HG02678 (cell line): Measurements from ENCODE around the gene GALK2.
"Not testable (repeated sequence)": the region's sequence is repeated elsewhere in the genome, so short reads cannot be mapped to it uniquely, and the experiment has no call there.

Source experiments
- ATAC-seq: cut with Tn5 transposase; IDR thresholded peaks from one replicate; pipeline ENCODE4 v1.9.1; 2021; ENCODE audit warnings: mild to moderate bottlenecking, moderate library complexity; ENCODE audit not compliant: unreplicated experiment

The GALK2 gene

GRCh38 chr15:49163678-49164077 is 6.4 kb upstream of the GALK2 start:
- no peak for ATAC-seq

DNA sequence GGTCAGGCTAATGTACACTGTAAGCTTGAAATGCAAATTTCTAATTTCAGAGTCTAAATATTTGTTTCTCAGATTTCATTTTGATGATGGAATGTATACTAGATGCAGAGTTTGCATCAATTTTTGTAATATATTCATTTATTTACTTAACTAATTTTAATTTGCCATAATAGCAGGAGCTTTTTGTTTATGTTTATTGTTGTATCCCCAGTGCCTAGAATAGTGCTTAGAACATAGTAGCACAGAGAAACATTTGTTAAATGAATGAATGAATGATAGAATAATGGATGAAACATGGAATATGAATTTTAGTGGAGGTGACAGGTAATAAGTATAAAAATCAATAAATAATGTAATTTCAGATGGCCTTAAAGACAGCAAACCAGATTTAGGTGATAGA is 5.2 kb upstream of the GALK2 start:
- no peak for ATAC-seq

- no peak for ATAC-seq
These were observed 2.0 kb upstream of the GALK2 start for GRCh38 chr15:49168016-49168415.

DNA sequence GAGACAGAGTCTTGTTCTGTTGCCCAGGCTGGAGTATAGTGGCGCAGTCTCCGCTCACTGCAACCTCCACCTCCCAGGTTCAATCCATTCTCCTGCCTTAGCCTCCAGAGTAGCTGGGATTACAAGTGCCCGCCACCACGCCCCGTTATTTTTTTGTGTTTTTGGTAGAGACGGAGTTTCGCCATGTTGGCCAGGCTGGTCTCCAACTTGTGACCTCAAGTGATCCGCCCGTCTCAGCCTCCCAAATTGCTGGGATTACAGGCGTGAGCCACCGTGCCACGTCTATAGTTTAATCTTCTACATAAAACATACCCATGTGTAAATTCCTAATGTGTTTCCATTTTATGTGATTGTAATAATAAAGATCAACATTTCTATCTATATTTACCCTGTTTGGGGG is 1.7 kb downstream of the GALK2 start:
- ATAC-seq: no peak

DNA sequence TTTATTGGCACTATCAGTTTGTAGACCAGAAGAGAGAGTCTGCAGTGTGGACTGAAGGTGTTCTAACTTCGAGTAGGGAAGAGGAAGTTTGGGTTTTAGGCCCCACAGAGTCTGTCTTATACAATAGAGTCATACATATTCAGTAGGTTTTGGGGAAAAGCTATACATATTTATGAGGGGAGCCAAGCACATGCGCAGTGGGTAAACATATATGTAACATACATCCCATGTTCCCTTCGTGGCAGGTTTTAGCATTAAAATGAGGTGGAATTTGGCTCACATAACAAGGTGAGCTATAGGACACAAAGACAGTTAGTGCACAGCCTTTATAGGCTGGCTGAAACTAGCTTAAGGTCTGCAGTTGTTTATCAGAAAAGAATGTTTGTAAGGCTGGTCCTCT is 4.9 kb downstream of the GALK2 start:
- ATAC-seq: no peak

GRCh38 chr15:49175582-49176397 is 5.7 kb downstream of the GALK2 start:
- ATAC-seq: not testable (repeated sequence)

DNA sequence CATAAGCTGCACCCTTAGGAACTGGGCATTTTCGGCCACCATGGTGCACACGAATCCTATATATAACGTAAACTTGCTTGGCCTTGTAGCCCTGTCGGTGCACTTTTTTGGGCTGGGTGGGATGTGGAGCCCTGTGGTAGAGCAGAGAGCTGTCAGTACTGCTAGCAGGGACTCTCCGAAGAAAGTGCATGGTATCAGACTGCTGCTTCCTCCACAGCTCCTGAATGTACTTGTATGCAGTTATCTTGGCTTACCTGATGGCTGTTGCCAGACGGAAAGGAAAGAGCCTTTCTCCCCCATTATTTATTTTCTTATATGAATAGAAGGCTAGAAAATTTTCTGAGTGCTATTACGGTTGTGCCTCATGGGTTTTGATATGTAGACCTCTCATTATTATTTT is 8.4 kb downstream of the GALK2 start:
- ATAC-seq: no peak

DNA sequence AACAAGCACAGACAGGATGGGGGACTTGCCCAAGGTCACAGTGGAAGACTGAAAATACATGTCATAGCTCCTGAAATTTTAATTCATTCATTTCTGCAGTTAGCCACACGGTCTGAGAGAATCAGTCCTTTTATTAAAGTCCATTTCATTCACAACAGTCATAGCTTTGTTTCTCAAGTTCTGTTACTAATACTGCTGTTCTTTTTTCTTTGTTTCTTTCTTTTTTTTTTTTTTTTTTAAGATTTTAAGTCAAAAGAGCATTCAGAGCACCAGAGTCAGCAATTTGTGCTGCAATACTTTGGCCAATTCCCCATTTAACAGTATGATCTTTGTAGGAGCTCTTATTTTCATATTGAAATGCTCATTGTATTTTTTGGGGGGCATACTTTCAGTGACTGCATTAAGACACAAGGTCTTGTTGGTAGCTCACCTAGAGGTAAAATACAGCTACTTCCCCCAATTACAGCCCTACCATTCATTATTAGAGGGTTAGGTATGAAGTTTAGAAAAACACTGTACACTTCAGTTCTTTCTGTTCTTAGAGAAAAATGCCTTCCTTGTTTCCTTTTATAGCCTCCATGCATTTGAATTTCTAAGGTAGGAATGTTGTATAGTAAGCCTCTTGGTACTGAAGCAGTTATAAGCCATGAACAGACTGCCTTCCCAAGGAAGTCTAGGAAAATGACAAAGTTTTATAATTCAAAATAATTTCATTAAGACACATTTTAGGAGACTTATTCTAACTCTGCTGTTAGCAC is 9.6 kb downstream of the GALK2 start:
- no peak for ATAC-seq

GRCh38 chr15:49182128-49182527 is 12.1 kb downstream of the GALK2 start:
- no peak for ATAC-seq

DNA sequence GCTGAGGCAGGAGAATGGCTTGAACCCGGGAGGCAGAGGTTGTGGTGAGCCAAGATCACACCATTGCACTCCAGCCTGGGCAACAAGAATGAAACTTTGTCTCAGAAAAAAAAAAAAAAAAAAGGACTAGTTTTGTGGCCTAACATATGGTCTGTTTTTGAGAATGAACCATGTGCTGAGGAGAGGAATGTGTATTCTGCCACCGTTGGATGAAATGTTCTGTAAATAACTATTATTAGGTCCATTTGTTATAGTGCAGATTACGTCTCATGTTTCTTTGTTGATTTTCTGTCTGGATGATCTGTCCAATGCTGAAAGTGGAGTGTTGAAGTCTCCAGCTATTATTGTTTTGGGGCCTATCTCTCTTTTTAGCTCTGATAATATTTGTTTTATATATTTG is 13.7 kb downstream of the GALK2 start:
- ATAC-seq: not testable (repeated sequence)

- ATAC-seq: peak; percentile 85
These were observed 15.4 kb downstream of the GALK2 start for GRCh38 chr15:49185473-49185872.

- no peak for ATAC-seq
These were observed 17.6 kb downstream of the GALK2 start for GRCh38 chr15:49187549-49188245.

- no peak for ATAC-seq
These were observed 18.9 kb downstream of the GALK2 start for GRCh38 chr15:49188933-49189332.

DNA sequence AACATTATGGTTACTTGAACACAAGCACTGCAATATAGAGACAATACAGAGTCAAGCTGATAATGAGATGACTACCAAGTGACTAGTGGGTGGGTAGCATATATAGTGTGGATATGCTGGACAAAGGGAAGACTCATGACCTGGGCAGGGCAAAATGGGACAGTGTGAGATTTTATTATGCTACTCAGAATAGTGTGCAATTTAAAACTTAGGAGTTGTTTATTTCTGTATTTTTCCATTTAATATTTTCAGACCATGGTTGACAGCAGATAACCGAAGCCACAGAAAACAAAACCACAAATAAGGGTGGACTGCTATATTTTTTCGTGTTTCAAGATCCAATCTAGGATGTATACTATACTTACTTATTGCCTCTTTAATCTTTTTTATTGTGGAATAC is 19.6 kb downstream of the GALK2 start:
- ATAC-seq: no peak

DNA sequence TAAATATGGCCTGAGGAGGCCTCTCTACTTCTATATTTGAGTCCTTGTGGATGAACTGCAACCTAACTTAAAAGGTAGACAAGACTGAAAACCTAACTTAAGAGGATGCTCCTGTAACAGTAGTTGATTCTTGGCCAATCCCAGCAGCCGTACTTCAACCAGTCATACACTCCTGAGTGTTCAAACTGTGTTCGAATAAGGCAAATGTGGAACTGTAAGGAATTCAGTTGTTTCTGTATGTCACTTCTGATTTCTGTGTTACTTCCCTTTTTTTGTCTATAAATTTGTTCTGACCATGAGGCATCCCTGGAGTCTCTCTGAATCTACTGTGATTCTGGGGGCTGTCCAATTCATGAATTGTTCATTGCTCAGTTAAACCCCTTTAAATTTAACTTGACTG is 20.5 kb downstream of the GALK2 start:
- ATAC-seq: no peak

- no peak for ATAC-seq
These were observed 21.8 kb downstream of the GALK2 start for GRCh38 chr15:49191892-49192291.

DNA sequence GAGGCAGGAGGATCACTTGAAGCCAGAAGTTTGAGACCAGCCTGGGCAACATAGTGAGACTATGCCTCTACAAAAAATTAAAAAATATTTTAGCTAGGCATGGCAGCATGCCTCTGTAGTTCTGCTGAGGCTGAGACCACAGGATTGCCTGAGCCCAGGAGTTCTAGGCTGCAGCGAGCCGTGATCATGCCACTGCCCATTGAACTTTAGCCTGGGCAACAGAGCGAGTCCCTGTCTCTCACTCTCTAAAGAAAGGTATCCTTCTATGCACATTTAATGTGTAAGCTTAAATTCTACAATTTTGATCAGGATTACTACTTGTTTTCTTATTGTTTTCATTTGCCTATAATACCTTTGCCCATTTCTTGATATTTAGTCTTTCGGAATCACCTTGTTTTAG is 26.8 kb downstream of the GALK2 start:
- ATAC-seq: no peak

DNA sequence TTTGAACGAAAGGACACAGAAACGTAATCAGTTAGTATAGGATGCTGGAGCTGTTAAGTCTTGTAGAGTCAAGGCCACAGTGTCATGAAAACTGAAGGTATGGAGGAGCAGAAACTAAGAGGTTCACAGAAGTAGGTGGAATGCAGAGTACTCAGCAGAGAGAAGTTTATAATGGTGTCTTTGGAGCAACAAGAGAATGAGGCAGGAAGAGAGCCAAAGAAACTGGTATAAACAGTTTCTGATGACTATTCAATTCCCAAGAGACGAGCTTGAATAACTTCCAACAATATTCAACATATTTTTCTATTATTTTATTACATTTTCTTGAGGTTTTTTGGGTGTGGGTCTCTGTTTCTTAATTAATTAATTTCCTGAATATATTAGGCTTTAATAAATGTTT is 29.6 kb downstream of the GALK2 start:
- ATAC-seq: no peak

- no peak for ATAC-seq
These were observed 30.3 kb downstream of the GALK2 start for GRCh38 chr15:49200347-49200746.

- not testable (repeated sequence) for ATAC-seq
These were observed 38.1 kb downstream of the GALK2 start for GRCh38 chr15:49208102-49208501.

DNA sequence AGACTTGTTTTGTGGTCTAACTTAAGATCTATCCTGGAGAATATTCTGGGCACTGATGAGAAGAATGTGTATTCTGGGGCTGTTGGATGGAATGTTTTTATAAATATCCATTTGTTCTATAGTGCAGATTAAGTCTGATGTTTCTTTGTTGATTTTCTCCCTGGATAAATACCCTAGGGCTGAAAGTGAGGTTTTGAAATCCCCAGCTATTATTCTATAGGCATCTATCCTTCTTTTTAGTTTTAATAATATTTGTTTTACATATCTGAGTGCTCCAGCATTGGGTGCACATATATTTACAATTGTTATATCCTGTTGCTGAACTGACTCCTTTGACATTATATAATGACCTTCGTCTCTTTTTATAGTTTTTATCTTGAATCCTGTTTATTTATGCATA is 42.9 kb downstream of the GALK2 start:
- ATAC-seq: no peak
